Activated CD8-positive, alpha-beta memory T cell treated with anti-CD3 and anti-CD28 coated beads, Interleukin-2, amount 10 ng/mL, durations not matched to agents 7 days and 5 days (primary cell): ENCODE measurements around the gene ATG5. TPM values are rescaled to one million over a fixed set of nuclear protein-coding genes. Genes with fewer than 3 reads are reported as not detected.

Experiments used
- ATAC-seq: fragments of 150-1000 bp; cut with Tn5 transposase; one replicate; pipeline ENCODE4 v1.10.0; 2021; ENCODE audit warnings: moderate library complexity
- CTCF ChIA-PET: fragments of 350-600 bp; sonication (Branson Sonifier 250); formaldehyde crosslinking; loops from one replicate; lab custom pipeline; 2021; ENCODE audit warnings: antibody characterized with exemption; lab: Charles Lee
- DNase-seq: peaks from one replicate; pipeline ENCODE4 v3.0.0-alpha.2; 2020
- H3K27ac Mint-ChIP-seq: one replicate; pipeline ENCODE4 v1.8.0; 2021; ENCODE audit warnings: mild to moderate bottlenecking, mixed read lengths
- H3K27me3 Mint-ChIP-seq: one replicate; pipeline ENCODE4 v1.8.0; 2021; ENCODE audit warnings: mixed read lengths
- H3K36me3 Mint-ChIP-seq: one replicate; pipeline ENCODE4 v1.8.0; 2021; ENCODE audit warnings: mild to moderate bottlenecking, mixed read lengths
- H3K4me1 Mint-ChIP-seq: one replicate; pipeline ENCODE4 v1.8.0; 2021; ENCODE audit warnings: mixed read lengths
- H3K4me3 Mint-ChIP-seq: one replicate; pipeline ENCODE4 v1.8.0; 2021; ENCODE audit warnings: mild to moderate bottlenecking, moderate library complexity, mixed read lengths
- H3K9me3 Mint-ChIP-seq: one replicate; pipeline ENCODE4 v1.8.0; 2022; ENCODE audit warnings: low read depth, mixed read lengths
- total RNA-seq, 2 experiments: library from RNA; stranded (reverse); gene quantifications; one replicate each; pipeline ENCODE4 v1.2.3, GENCODE V29; 2021

Gene ATG5
- total RNA-seq, 2 experiments from 2014 or later, result 42.6 to 43.0 TPM

DNA sequence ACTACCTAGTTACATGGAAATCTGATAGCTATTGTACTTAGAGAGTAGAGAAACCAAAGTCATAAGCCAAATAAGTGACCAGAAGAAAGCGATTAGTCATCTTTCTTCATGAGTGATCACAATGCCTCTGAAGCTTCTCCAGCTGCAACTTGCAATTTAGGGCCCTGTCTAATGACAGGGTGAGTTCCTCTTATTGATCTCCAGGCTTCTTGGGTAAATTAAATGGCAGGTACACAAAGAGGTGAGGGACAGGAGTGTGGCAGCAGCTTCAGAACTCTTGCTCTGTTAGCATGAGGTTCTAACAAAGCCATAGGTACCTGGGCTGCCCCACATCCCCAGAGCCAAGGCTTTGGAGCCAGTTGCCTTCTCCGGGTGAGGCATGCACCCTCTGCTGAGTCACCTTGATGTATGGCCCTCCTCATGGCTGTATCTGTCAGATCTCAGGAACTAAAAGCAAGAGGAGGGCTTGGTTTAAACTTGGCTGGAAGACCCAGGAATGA, 178.7 kb downstream of the ATG5 start:
- peaks cover 8% of the 10 kb centered on the region for H3K36me3 Mint-ChIP-seq
- CTCF ChIA-PET, result interaction anchor here (0.9 to 1.5 kb wide), 3 partner anchors 8 to 81 kb away, joined by 3 to 5 read pairs (median 3); no protein-coding TSS in a partner anchor
- no peak overlapping the region for H3K4me3 Mint-ChIP-seq
- H3K27ac Mint-ChIP-seq, result no peak overlapping the region
- no peak for DNase-seq
- ATAC-seq, result no peak
- H3K27me3 Mint-ChIP-seq, result no peaks in the 10 kb centered on the region
- peaks cover 81% of the 10 kb centered on the region for H3K4me1 Mint-ChIP-seq
- H3K9me3 Mint-ChIP-seq, result no peaks in the 10 kb centered on the region

DNA sequence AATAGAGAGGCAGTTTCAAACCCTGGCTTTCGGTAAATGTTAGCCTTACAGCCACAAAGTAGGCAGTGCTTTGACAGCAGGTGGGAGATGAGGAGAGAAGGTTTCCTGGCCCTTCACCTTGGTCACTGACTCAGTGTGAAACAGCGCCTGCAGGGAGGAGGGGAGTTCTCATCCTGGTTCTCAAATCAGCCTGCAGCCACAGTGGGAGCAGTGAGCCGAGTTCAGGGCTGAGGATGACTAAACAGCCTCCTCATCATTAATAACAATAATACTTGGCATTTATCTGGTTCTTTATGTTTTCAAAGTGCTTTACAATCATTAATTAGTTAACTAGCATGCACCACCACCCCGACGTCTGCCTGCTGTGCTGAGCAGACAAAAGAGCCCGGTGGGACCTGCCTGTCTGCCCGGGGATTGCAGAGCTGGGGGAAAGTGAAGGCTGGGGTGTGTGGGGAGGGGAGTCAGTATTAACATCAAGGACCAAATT, 179.8 kb downstream of the ATG5 start:
- H3K4me1 Mint-ChIP-seq, result peaks cover 87% of the 10 kb centered on the region
- H3K4me3 Mint-ChIP-seq, result no peak overlapping the region
- DNase-seq, result peak; percentile 62
- H3K27me3 Mint-ChIP-seq, result no peaks in the 10 kb centered on the region
- CTCF ChIA-PET, result interaction anchor here (1.4 kb wide), 2 partner anchors 9 to 37 kb away, joined by 4 to 5 read pairs; no protein-coding TSS in a partner anchor
- H3K36me3 Mint-ChIP-seq, result peaks cover 6% of the 10 kb centered on the region
- ATAC-seq, result no peak
- no peaks in the 10 kb centered on the region for H3K9me3 Mint-ChIP-seq
- H3K27ac Mint-ChIP-seq, result peak overlapping the region; percentile 53

DNA sequence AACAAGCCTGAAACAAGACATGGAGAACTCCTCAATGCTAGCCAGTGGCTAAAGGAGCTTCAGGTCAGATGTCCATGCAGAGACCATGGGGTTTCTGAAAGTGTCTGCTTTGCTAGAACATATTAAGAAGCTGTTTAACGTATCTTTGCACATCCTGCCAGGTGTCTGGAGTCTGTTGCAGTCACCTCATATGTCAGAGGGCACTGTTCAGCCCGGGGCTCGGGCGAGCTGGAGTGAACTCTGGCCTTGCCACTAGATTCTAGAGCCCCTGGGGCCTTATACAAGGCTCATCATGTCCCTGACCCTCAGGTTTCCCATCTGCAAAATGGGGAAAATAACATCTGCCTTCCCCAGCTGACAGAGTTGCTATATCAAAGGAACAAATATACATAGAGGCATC, 180.4 kb downstream of the ATG5 start:
- Mint-ChIP-seq H3K36me3 (peaks cover 6% of the 10 kb centered on the region), H3K4me3 (no peak overlapping the region), H3K27me3 (no peaks in the 10 kb centered on the region), H3K4me1 (peaks cover 93% of the 10 kb centered on the region), H3K9me3 (no peaks in the 10 kb centered on the region), H3K27ac (peak overlapping the region; percentile 53)
- no peak for ATAC-seq
- DNase-seq, result no peak
- CTCF ChIA-PET, result interaction anchor here (1.4 to 5.8 kb wide), 2 partner anchors 18 to 37 kb away, joined by 4 to 46 read pairs; no protein-coding TSS in a partner anchor

DNA sequence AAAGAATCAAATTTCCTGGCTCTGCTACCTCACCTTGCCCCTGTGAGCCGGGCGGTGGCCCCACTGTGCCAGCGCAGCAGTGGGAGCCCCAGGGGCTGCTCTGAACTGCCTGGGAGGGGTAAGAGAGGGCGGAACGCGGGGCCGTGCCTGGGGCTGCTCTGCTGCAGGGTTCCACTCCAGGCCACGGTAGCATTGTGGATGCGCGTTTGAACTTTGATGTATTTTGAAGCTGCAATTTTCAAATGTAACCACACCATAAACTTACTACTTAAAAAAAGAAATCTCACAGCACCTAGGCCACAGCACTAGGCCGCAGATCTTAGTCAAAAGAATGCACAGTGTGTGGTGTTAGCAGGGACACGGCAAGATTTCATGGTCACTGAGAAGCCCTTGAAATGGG, 181.9 kb downstream of the ATG5 start:
- no peaks in the 10 kb centered on the region for H3K9me3 Mint-ChIP-seq
- H3K4me1 Mint-ChIP-seq, result peaks cover 82% of the 10 kb centered on the region
- no peak overlapping the region for H3K4me3 Mint-ChIP-seq
- H3K27ac Mint-ChIP-seq, result peak overlapping the region; percentile 95
- peaks cover 2% of the 10 kb centered on the region for H3K36me3 Mint-ChIP-seq
- DNase-seq (no peak), ATAC-seq (no peak)
- CTCF ChIA-PET, result interaction anchor here (1.1 to 5.8 kb wide), 5 partner anchors 9 to 79 kb away, joined by 3 to 46 read pairs (median 4); no protein-coding TSS in a partner anchor
- H3K27me3 Mint-ChIP-seq, result no peaks in the 10 kb centered on the region

DNA sequence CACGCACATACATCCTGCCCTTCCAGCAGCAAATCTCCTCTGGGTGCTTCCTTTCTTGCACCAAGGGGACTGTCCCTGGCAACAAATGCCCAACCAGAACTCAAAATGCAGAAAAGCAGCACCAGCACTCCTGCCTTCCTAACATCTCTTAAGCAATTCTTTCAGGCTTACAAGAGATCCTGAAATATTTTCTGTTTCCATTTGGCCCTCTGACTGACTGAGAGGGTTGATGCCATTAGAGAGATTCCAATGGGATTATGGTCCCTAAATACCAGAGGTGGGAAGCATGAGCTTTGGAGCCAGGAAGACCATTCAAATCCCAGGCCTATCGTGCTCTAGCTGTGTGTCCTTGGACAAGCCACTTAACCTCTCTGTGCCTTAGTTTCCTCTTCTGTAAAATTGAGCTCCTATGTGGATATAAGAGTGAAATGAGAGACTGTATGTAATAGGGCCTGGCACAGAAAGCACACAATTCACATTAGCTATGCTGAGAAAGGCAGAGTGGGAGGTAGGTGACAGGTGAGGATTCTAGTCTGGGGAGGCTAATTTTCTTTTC, 182.6 kb downstream of the ATG5 start:
- peaks cover 2% of the 10 kb centered on the region for H3K36me3 Mint-ChIP-seq
- H3K9me3 Mint-ChIP-seq, result no peaks in the 10 kb centered on the region
- no peak for DNase-seq
- H3K4me1 Mint-ChIP-seq, result peaks cover 82% of the 10 kb centered on the region
- CTCF ChIA-PET, result interaction anchor here (0.7 to 5.8 kb wide), 8 partner anchors 10 to 81 kb away, joined by 3 to 46 read pairs (median 10); no protein-coding TSS in a partner anchor
- no peaks in the 10 kb centered on the region for H3K27me3 Mint-ChIP-seq
- H3K27ac Mint-ChIP-seq, result peak overlapping the region; percentile 95
- no peak for ATAC-seq
- no peak overlapping the region for H3K4me3 Mint-ChIP-seq

DNA sequence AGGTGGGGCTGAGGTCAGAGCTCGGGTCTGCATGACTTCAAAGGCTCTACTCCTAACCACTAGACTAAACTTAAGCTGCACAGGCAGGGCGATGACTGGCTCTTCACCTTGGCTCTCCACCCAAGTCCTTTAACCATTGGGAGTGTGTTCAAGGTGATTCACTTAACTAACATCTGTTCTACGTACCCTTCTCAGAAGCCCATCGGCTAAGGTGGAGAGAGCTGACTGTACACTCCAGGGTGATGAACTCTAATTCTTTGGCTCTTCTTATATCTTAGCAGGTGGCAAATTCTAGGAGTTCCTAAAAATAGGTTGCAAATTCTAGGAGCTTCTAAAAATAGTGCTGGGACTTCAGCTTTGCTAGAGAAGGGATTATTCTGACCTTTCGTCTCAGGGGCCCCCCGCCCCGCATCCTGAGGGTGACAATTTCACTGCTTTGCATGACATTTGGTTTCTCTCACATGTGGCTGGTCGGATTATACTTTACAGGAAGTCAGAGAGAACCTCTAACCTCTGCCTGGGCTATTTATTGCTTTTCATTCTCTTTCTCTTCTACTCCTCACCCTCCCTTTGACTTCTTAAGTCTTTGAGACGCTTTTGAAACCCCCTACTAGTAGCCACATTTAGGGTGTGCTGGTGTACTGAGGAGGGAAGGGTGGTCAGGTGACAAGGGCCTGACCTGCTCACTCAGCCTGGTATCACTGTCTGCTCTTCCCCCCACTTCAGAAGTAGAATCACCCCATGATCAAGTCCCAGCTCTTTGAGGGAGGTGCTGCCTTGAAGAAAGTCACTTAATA, 183.9 kb downstream of the ATG5 start:
- ATAC-seq (peak; percentile 80), DNase-seq (peak; percentile 85)
- Mint-ChIP-seq H3K36me3 (peaks cover 5% of the 10 kb centered on the region), H3K9me3 (no peaks in the 10 kb centered on the region), H3K27me3 (no peaks in the 10 kb centered on the region), H3K27ac (peak overlapping the region; percentile 95), H3K4me3 (peak overlapping the region; percentile 29), H3K4me1 (peaks cover 78% of the 10 kb centered on the region)
- CTCF ChIA-PET, result interaction anchor here (0.9 to 5.8 kb wide), 20 partner anchors 9 to 739 kb away, joined by 3 to 46 read pairs (median 4); partner anchors contain the start of gene PREP

DNA sequence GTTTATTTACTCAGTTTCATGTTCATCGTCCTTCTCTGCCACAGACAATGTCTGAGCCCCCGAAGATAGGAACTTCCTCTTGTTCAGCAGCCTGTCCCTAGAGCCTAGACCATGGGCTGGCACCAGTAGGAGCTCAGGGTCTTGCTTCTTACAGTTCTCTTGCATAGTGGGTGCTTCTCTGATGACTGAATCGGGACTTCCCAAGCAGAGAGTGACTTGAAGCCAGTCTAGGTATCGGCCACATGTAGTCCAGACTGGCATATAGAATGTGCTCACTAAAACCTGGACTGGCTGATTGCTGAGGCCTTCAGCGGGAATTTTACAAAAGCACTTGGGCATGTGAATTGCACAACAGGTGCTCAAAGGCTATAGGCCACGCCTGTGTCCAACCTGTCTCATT, 187.4 kb downstream of the ATG5 start:
- H3K9me3 Mint-ChIP-seq, result no peaks in the 10 kb centered on the region
- CTCF ChIA-PET, result interaction anchor here (0.8 kb wide), 1 partner anchor 85 kb away, joined by 3 read pairs; no protein-coding TSS in a partner anchor
- no peaks in the 10 kb centered on the region for H3K27me3 Mint-ChIP-seq
- H3K4me3 Mint-ChIP-seq, result no peak overlapping the region
- peaks cover 55% of the 10 kb centered on the region for H3K4me1 Mint-ChIP-seq
- ATAC-seq (no peak), DNase-seq (no peak)
- H3K36me3 Mint-ChIP-seq, result peaks cover 4% of the 10 kb centered on the region
- no peak overlapping the region for H3K27ac Mint-ChIP-seq

DNA sequence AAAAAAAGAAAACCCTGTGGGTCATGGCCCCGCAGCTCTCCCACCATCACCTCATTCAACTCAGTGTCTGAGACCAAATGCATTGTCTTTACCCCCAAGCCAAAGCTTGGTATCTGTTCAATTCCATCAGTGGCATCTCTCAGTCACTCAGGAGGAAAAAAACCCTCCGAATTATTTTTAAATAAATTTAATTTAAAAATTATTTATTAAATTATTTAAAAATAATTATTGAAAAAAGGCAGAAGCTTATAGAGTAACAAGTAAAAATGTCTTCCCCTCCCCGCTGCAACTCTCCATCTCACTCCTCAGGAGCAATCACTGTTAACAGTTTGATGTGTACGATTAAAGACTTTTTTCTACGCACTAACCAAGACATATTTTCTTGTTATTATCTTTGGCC, 188.7 kb downstream of the ATG5 start:
- no peaks in the 10 kb centered on the region for H3K27me3 Mint-ChIP-seq
- H3K4me3 Mint-ChIP-seq, result no peak overlapping the region
- CTCF ChIA-PET, result no interaction called here

DNA sequence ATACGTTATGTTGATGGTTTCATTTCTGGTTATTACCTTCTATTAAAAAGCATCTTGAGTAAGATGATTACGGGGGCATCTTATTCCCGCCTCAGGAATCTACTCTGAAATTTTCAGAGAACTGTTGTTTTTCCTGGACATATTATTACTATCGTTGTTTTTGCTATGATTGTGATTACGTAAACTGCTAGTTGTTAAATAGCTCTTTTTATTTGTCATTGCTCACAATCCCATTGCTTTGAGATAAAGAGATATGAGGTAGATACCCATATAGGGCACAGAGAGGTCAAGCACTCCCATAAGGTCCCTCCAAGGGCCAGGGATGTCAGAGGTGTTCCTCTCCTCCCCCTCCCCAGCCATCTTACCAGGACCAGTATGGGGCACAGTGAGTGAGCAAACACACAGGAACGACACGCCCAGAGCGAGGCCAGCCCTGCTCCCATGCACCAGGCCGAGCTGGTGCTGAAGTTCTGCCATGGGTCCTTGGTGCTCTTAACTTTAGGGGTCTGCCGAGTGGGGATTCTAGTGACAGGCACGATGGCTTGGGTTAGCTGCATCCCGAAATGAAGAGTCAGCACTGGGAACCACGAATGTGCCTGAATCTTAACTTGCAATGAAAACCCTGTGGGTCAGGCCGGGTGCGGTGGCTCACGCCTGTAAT, 189.5 kb downstream of the ATG5 start:
- H3K4me3 Mint-ChIP-seq, result no peak overlapping the region
- no peaks in the 10 kb centered on the region for H3K27me3 Mint-ChIP-seq
- no peak for ATAC-seq
- H3K27ac Mint-ChIP-seq, result no peak overlapping the region
- no peak for DNase-seq
- H3K36me3 Mint-ChIP-seq, result peaks cover 4% of the 10 kb centered on the region
- peaks cover 34% of the 10 kb centered on the region for H3K4me1 Mint-ChIP-seq
- no peaks in the 10 kb centered on the region for H3K9me3 Mint-ChIP-seq
- CTCF ChIA-PET, result no interaction called here

More for the DNA sequence above, 188.7 kb downstream of the ATG5 start:
- ATAC-seq (no peak), DNase-seq (no peak)
- Mint-ChIP-seq H3K27ac (no peak overlapping the region), H3K4me1 (peaks cover 42% of the 10 kb centered on the region), H3K9me3 (no peaks in the 10 kb centered on the region), H3K36me3 (peaks cover 4% of the 10 kb centered on the region)

DNA sequence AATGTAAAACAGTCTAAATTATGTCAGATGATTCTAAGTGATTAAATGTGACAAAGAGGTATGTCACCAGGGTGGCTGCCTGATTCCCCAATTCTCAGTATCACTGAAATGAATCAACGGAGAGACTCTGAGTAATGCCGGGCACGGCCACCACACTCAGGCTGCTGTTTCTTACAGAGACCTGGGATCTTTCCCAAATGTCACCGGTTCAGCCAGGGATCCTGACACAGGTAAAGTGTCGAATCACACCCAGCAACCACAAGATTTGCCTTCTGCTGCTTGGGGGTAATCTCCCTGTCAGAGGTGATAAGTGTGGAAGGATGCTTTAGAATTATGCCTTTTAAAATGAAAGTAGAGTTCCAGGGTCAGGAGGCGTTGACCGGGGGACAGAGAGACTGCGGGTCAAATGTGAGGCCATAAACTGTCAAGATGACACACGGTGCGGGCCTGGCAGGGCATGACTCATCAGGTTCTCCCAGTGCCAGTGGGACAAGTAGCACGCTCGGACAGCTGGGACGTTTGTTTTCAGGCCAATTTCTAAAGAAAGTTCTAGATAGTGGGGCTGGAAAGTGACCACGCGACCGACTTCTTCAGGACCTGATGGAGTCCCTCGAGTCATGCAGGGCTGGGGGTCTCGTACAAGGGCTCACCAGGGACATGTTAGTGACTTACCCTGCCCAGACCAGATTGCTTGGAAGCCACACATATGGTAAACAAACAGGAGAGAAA, 190.5 kb downstream of the ATG5 start:
- CTCF ChIA-PET, result no interaction called here
- peaks cover 29% of the 10 kb centered on the region for H3K4me1 Mint-ChIP-seq
- H3K27ac Mint-ChIP-seq, result peak overlapping the region; percentile 5
- no peak for ATAC-seq
- no peaks in the 10 kb centered on the region for H3K27me3 Mint-ChIP-seq
- no peak overlapping the region for H3K4me3 Mint-ChIP-seq
- peaks cover 4% of the 10 kb centered on the region for H3K36me3 Mint-ChIP-seq
- H3K9me3 Mint-ChIP-seq, result no peaks in the 10 kb centered on the region
- DNase-seq, result no peak
